ENCODE measurements around the gene SPATA31C1. TPM values are rescaled to one million over a fixed set of nuclear protein-coding genes. Genes with fewer than 3 reads are reported as not detected.

Gene SPATA31C1
- total RNA-seq, 1 experiment from 2014 or later: not detected

DNA sequence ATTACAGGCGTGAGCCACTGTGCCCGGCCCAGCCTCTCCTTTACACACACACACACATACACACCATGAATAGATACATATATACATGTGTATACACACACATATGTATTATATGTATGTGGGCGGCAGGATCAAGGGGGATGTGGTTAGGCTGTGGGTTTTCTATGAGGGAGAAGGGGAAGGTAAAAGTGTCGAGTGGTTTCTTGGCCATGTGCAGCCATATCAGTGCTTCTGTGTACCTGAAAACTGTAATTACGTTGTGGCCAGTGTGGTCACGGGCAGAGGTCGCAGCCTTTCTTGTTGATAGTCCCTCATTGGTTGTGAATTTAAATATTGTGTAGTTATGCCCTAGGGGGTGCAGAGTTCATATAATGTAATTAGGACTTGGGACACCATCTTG is 40.1 kb downstream of the SPATA31C1 start:
- CTCF ChIA-PET: no interaction called here
- H3K4me2 ChIP-seq (ENCODE audit: low read length): no peak overlapping the region
- POLR2A ChIA-PET: no interaction called here
- H3K27ac ChIP-seq (ENCODE audit: low read depth, low read length): no peak overlapping the region
- no peaks in the 10 kb centered on the region for H3K9me3 ChIP-seq (ENCODE audit: control insufficient read depth in 1 of 2, insufficient read depth in 1 of 2, low read depth in 1 of 2, low read length in 2 of 2)
- H3K27me3 ChIP-seq (ENCODE audit: insufficient read depth, low read length): no peaks in the 10 kb centered on the region
- no peaks in the 10 kb centered on the region for H4K20me1 ChIP-seq (ENCODE audit: insufficient read depth)
- H3K36me3 ChIP-seq (ENCODE audit: control insufficient read depth in 1 of 2, insufficient read depth in 2 of 2, low read length in 2 of 2): no peaks in the 10 kb centered on the region
- H3K4me3 ChIP-seq (replicated peaks in 1 of 2; ENCODE audit: low read depth in 1 of 2, low read length in 2 of 2): no peak overlapping the region
- H3K9me2 ChIP-seq (ENCODE audit: insufficient read depth): no peaks in the 10 kb centered on the region
- RAD21 ChIA-PET (ENCODE audit: low non-redundant PET in 1 of 2, low total read pairs in 2 of 2, uncharacterized antibody in 2 of 2, unreplicated experiment in 2 of 2): no interaction called here
- DNase-seq (ENCODE audit: low read depth, low spot score) (no peak), ATAC-seq (no peak)
- H3K79me2 ChIP-seq (ENCODE audit: insufficient read depth, low read length): no peaks in the 10 kb centered on the region
- intact Hi-C loops (cut with micrococcal nuclease): loop anchor here (10.0 kb wide), 2 partner anchors 427 to 1317 kb away; partner anchors contain the start of gene SPIN1
- H3K9ac ChIP-seq (ENCODE audit: low read length): no peak overlapping the region
- H2AFZ ChIP-seq (ENCODE audit: low read depth, low read length, poor library complexity, severe bottlenecking): no peak overlapping the region
- no TSS peak for BruUV-seq (replicated peaks)
- H3K4me1 ChIP-seq (ENCODE audit: control insufficient read depth in 1 of 2, insufficient read depth in 2 of 2, low read length in 2 of 2): no peaks in the 10 kb centered on the region
- TF ChIP-seq REST (IDR thresholded peaks at IDR 0.05; ENCODE audit: low read depth): no peak
- no peak for TF ChIP-seq ZNF274 (IDR thresholded peaks at IDR 0.05; ENCODE audit: low read depth, low read length)
- no peak for TF ChIP-seq CTCF (IDR thresholded peaks at IDR 0.05 in 2 of 3, conservative IDR thresholded peaks at IDR 0.05 in 1 of 3; ENCODE audit: borderline replicate concordance in 1 of 3, insufficient read depth in 1 of 3, low read depth in 2 of 3, low read length in 2 of 3)
- TF ChIP-seq, protein P1, sequence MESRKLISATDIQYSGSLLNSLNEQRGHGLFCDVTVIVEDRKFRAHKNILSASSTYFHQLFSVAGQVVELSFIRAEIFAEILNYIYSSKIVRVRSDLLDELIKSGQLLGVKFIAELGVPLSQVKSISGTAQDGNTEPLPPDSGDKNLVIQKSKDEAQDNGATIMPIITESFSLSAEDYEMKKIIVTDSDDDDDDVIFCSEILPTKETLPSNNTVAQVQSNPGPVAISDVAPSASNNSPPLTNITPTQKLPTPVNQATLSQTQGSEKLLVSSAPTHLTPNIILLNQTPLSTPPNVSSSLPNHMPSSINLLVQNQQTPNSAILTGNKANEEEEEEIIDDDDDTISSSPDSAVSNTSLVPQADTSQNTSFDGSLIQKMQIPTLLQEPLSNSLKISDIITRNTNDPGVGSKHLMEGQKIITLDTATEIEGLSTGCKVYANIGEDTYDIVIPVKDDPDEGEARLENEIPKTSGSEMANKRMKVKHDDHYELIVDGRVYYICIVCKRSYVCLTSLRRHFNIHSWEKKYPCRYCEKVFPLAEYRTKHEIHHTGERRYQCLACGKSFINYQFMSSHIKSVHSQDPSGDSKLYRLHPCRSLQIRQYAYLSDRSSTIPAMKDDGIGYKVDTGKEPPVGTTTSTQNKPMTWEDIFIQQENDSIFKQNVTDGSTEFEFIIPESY (IDR thresholded peaks at IDR 0.05; ENCODE audit: extremely low read depth, insufficient replicate concordance, low read length): no peak
- no peak for TF ChIP-seq EZH2phosphoT487 (IDR thresholded peaks at IDR 0.05; ENCODE audit: borderline replicate concordance)
- TF ChIP-seq EZH2 (IDR thresholded peaks at IDR 0.05): no peak
- no peak for TF ChIP-seq RAD21 (IDR thresholded peaks at IDR 0.05; ENCODE audit: low read depth)
- TF ChIP-seq, protein P2, sequence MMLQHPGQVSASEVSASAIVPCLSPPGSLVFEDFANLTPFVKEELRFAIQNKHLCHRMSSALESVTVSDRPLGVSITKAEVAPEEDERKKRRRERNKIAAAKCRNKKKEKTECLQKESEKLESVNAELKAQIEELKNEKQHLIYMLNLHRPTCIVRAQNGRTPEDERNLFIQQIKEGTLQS (IDR thresholded peaks at IDR 0.05): no peak
- TF ChIP-seq CBX3 (IDR thresholded peaks at IDR 0.05; ENCODE audit: low read depth): no peak
- no peak for TF ChIP-seq ZFX (IDR thresholded peaks at IDR 0.05)
- TF ChIP-seq JUND (IDR thresholded peaks at IDR 0.05): no peak
- TF ChIP-seq SP1 (IDR thresholded peaks at IDR 0.05; ENCODE audit: low read depth): no peak
- TF ChIP-seq FOSL1 (IDR thresholded peaks at IDR 0.05; ENCODE audit: low read depth): no peak
- no peak for TF ChIP-seq YY1 (IDR thresholded peaks at IDR 0.05; ENCODE audit: extremely low read depth, insufficient replicate concordance, low read depth, low read length)
- TF ChIP-seq, protein P3, sequence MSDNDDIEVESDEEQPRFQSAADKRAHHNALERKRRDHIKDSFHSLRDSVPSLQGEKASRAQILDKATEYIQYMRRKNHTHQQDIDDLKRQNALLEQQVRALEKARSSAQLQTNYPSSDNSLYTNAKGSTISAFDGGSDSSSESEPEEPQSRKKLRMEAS (IDR thresholded peaks at IDR 0.05): no peak
- no peak for TF ChIP-seq TCF7L2 (IDR thresholded peaks at IDR 0.05; ENCODE audit: borderline replicate concordance, extremely low read depth, insufficient read depth, insufficient read length)

Measured in HCT116 (cell line).